ENCODE results near the gene ASPDH.

The ASPDH gene

DNA sequence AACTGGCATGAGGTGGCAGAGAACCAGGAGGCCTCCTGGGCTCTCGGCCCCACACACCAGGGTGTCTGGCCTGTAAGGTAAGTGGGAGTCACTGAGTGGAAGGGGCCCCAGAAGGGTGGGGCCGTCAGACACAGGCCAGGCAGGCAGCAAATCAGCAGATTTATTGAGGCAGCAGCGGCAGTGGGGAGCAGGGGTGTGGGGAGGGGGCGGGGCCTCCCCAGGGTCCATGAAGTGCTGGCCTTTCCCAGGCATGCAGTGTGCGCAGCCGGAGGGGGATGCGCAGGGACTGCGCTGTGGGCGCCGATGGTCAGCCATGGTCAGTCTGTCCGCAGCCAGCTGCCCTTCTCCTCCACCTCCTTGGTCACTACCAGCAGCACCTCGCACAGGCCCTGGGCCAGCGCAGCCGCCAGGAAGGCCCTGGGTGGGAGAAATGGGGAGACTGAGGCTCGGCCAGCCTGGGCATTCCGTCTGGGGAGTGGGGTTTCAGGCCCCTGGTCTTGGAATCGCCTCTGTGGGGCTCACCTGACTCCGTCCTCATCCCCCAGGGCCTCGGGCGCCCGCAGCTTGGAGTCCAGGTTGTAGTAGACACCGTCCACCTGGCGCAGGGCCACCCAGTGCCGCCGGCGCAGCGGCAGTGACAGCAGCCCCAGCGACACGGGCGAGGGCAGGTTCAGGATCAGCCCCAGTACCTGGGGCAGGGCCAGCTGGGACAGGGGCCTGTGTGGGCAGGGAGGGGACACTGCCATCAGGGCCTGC is 7.7 kb downstream of the ASPDH start:
- intact Hi-C loops (cut with DNase I): no loop called here
- no peak for DNase-seq

- intact Hi-C loops (cut with DNase I): no loop called here
- no peak for DNase-seq
Observed at GRCh38 chr19:50501568-50502475, 11.9 kb downstream of the ASPDH start.

- no peak for DNase-seq
- intact Hi-C loops (cut with DNase I): no loop called here
Observed at GRCh38 chr19:50501186-50501567, 12.5 kb downstream of the ASPDH start.

- DNase-seq: no peak
- intact Hi-C loops (cut with DNase I): no loop called here
Observed at GRCh38 chr19:50500753-50501151, 13.0 kb downstream of the ASPDH start.

DNA sequence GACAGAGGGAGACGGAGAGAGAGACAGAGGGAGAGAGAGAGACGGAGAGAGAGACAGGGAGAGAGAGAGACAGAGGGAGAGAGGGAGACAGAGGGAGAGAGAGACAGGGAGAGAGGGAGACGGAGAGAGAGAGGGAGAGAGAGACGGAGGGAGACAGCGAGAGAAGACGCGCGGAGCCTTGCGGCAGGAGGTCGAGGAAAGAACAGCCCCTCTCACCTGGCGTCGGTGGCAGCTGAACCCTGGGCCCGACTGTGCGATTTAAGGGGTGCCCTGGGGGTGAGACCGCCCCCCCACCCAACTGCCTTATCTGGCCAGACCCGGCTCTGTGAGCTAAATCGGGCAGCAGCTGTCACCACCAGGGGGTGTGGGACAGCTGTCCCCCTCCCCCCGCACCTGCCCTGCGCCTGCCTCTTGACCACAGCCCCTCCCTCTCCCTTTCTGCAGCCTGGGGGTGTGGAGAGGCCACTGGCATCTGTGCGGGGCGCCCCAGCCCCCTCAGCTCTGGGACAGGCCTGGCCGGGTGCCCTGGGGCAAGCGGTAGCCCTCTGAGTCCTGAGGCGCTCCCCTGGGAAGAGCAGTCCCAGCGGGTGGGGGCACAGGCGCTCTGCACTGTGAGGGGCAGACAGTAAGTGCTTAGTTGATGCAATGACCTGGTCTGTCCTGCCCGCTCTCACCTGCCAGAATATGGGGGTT is 13.5 kb downstream of the ASPDH start:
- intact Hi-C loops (cut with DNase I): no loop called here

GRCh38 chr19:50498219-50499056 is 15.3 kb downstream of the ASPDH start:
- DNase-seq: no peak
- intact Hi-C loops (cut with DNase I): no loop called here

More for the DNA sequence above, 13.5 kb downstream of the ASPDH start:
- DNase-seq: peak in 30 of 42 donors; percentile 49 to 82 (median 65)

DNA sequence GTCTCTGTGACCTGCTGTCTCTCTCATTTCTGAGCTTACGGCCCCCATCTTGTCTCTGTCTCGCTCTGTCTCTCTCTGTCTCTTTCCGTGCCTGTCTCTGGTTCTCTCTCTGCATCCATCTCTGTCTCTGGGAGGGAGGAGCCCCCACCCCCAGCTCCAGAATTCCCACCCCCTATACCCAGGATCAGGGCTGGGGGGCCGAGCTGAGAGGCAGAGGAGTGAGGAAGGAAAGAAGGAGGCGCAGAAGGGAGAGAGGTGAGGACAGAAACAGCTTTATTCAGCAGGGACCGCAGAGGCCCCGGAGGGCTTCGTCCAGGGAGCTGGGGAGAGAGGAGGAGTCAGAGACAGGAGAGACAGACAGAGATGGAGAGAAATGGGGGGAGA is 16.7 kb downstream of the ASPDH start:
- DNase-seq: no peak
- intact Hi-C loops (cut with DNase I): no loop called here

- DNase-seq: peak; percentile 85 to 98 (median 94)
- intact Hi-C loops (cut with DNase I): no loop called here
Observed at GRCh38 chr19:50496189-50497021, 17.3 kb downstream of the ASPDH start.

GRCh38 chr19:50495020-50495531 is 18.6 kb downstream of the ASPDH start:
- no peak for DNase-seq
- intact Hi-C loops (cut with DNase I): no loop called here

DNA sequence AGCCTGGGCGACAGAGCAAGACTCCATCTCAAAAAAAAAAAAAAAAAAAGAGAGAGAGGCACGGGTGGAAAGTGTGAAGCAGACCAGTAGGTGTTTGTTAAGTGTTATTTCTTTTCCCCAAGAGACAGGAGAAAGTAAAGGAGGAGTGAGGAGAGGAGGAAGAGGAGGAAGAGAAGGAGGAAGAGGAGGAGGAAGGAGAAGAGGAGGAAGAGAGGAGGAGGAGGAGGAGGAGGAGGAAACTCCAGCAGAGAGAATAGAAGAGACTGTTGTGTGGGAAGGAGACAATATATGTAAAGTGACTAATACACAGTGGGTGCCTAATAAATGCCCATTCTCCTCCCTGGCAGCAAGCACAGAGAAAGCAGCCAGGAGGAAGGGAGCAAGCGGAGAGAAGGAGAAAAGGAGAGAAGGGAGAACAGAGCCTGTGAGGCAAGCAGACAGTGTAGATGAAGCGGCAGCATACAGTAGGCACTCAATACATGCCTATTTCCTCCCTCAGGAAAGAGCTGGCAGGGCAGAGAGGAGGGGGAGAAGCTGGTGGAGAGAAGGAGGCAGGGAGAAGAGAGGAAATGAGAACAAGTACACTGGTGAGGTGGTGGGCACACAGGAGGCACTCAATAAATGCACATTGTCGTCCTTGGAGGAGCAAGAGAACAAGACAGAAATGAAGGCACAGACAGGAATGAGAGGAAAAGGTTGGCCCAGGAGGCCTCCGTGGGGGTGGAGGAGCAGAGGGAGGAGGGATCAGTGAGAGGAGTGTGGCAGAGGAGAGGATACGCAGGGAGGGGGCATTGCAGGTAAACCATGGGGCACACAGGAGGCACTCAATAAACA is 19.3 kb downstream of the ASPDH start:
- intact Hi-C loops (cut with DNase I): no loop called here
- peak in 1 of 42 donors; percentile 3 for DNase-seq

DNA sequence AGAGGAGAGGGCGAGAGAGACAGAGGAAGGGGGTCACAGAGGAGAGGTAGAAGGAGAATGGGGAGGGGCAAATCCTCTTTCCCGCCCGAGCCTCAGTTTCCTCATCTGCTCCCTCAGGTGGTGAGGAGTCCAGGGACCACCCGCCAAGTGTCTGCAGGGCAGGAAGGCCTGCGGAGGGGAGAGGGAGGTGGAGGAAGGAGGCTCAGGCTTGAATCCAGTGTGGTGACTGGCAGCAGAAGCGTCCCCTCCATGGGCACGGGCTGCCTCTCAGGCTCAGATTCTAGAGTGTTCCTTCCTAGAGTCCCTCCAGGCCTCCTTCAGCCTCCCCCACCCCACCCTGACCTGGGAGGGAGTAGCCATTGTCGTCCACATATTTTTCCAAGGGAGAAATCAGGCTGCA is 20.5 kb downstream of the ASPDH start:
- peak in 1 of 42 donors; percentile 12 for DNase-seq
- intact Hi-C loops (cut with DNase I): no loop called here

- peak in 16 of 42 donors; percentile 33 to 75 (median 46) for DNase-seq
- intact Hi-C loops (cut with DNase I): no loop called here
Observed at GRCh38 chr19:50492303-50493052, 21.2 kb downstream of the ASPDH start.

- peak in 23 of 42 donors; percentile 30 to 74 (median 57) for DNase-seq
Observed at GRCh38 chr19:50490991-50491472, 22.7 kb downstream of the ASPDH start.

GRCh38 chr19:50490411-50490811 is 23.3 kb downstream of the ASPDH start:
- DNase-seq: peak in 2 of 42 donors; percentile 34 to 54
- intact Hi-C loops (cut with DNase I): no loop called here

More at GRCh38 chr19:50490991-50491472, 22.7 kb downstream of the ASPDH start:
- intact Hi-C loops (cut with DNase I): no loop called here

GRCh38 chr19:50489461-50490011 is 24.2 kb downstream of the ASPDH start:
- peak in 10 of 42 donors; percentile 14 to 66 (median 36) for DNase-seq
- intact Hi-C loops (cut with DNase I): no loop called here

All from head of caudate nucleus (tissue), 42 donors.